Measurements from ENCODE around the gene CPA3.

DNA sequence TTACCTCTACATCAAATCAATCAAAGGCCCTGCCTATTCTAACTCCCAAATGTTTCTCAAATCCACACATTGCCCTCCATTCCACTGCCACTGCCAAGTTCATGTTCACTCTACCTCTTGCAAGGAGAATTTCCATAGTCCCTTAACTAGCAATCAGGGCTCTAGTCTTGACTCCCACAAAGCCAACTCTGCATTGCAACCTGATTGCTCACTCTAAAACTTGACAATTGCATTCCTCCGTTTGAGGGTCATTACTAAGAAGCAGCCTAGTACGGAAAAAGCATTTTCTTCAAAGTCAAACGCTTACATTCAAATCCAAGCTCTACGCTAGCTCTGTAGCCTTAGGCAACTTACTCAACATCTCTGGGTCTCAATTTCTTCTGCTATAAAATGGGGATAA lies 1.2 kb downstream of the CPA3 start:
- TF ChIP-seq, protein P1, sequence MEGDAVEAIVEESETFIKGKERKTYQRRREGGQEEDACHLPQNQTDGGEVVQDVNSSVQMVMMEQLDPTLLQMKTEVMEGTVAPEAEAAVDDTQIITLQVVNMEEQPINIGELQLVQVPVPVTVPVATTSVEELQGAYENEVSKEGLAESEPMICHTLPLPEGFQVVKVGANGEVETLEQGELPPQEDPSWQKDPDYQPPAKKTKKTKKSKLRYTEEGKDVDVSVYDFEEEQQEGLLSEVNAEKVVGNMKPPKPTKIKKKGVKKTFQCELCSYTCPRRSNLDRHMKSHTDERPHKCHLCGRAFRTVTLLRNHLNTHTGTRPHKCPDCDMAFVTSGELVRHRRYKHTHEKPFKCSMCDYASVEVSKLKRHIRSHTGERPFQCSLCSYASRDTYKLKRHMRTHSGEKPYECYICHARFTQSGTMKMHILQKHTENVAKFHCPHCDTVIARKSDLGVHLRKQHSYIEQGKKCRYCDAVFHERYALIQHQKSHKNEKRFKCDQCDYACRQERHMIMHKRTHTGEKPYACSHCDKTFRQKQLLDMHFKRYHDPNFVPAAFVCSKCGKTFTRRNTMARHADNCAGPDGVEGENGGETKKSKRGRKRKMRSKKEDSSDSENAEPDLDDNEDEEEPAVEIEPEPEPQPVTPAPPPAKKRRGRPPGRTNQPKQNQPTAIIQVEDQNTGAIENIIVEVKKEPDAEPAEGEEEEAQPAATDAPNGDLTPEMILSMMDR (IDR thresholded peaks at IDR 0.05; ENCODE audit: poor library complexity), result no peak
- no peak for TF ChIP-seq EZH2 (IDR thresholded peaks at IDR 0.05; ENCODE audit: borderline replicate concordance)
- no peak for TF ChIP-seq EZH2phosphoT487 (IDR thresholded peaks at IDR 0.05; ENCODE audit: low read depth, severe bottlenecking, unreplicated experiment)
